ENCODE data around the gene ADCY9.

Gene ADCY9

DNA sequence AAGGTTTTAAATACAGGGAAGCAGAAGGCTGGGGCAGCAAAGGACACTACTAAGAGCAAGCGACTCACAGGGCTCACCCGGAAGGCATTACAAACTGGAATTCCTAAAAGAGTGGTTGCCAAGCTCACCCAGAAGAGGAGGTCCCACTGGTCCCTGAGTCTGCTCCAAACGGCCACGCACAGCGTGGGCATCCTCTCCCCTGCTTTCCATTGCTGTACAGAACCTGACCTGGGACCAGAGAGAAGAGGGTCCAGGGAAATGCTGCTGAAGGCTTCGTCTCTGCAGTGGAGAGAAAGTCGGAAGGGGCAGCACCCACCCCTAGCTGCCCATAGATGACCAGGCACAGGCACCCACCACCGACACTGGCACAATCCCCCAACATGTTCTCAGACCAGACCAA is 67.2 kb downstream of the ADCY9 start:
- TF ChIP-seq TAF1 (IDR thresholded peaks at IDR 0.05; ENCODE audit: borderline replicate concordance, insufficient read depth, low read length) (no peak), SIN3A (IDR thresholded peaks at IDR 0.05; ENCODE audit: borderline replicate concordance, insufficient read depth, low read length) (no peak), FOXP2 (optimal IDR thresholded peaks at IDR 0.05; ENCODE audit: borderline replicate concordance, extremely low read depth, extremely low read length, insufficient read depth) (no peak), POLR2AphosphoS5 (IDR thresholded peaks at IDR 0.05; ENCODE audit: low read depth, low read length) (no peak)
- TF ChIP-seq, protein P1, sequence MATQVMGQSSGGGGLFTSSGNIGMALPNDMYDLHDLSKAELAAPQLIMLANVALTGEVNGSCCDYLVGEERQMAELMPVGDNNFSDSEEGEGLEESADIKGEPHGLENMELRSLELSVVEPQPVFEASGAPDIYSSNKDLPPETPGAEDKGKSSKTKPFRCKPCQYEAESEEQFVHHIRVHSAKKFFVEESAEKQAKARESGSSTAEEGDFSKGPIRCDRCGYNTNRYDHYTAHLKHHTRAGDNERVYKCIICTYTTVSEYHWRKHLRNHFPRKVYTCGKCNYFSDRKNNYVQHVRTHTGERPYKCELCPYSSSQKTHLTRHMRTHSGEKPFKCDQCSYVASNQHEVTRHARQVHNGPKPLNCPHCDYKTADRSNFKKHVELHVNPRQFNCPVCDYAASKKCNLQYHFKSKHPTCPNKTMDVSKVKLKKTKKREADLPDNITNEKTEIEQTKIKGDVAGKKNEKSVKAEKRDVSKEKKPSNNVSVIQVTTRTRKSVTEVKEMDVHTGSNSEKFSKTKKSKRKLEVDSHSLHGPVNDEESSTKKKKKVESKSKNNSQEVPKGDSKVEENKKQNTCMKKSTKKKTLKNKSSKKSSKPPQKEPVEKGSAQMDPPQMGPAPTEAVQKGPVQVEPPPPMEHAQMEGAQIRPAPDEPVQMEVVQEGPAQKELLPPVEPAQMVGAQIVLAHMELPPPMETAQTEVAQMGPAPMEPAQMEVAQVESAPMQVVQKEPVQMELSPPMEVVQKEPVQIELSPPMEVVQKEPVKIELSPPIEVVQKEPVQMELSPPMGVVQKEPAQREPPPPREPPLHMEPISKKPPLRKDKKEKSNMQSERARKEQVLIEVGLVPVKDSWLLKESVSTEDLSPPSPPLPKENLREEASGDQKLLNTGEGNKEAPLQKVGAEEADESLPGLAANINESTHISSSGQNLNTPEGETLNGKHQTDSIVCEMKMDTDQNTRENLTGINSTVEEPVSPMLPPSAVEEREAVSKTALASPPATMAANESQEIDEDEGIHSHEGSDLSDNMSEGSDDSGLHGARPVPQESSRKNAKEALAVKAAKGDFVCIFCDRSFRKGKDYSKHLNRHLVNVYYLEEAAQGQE (IDR thresholded peaks at IDR 0.05; ENCODE audit: insufficient read depth in 1 of 2, low read depth in 2 of 2, low read length in 2 of 2), result no peak

DNA sequence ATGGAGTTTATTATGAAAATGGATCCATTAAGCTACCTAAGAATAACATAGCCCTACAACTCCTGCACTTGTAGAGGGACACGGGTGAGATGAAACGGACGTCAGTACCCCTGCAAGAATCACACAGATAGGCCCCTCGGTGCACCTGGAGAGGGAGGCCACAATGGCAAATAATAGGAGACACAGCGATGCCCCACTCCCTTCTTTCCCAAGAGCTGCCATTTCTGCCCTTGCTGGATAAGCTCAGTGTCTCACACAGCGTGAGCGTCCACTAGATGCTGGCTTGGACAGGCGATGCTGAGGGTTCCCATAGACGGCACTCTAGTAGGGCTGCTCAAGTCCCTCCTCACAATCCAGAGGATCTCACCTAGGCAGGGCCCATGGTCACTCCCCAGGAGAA is 67.8 kb downstream of the ADCY9 start:
- TF ChIP-seq FOXP2 (optimal IDR thresholded peaks at IDR 0.05; ENCODE audit: borderline replicate concordance, extremely low read depth, extremely low read length, insufficient read depth), result no peak
- TF ChIP-seq POLR2AphosphoS5 (IDR thresholded peaks at IDR 0.05; ENCODE audit: low read depth, low read length), result no peak
- TF ChIP-seq, protein P1 (IDR thresholded peaks at IDR 0.05; ENCODE audit: insufficient read depth in 1 of 2, low read depth in 2 of 2, low read length in 2 of 2), result no peak
- no peak for TF ChIP-seq TAF1 (IDR thresholded peaks at IDR 0.05; ENCODE audit: borderline replicate concordance, insufficient read depth, low read length)

DNA sequence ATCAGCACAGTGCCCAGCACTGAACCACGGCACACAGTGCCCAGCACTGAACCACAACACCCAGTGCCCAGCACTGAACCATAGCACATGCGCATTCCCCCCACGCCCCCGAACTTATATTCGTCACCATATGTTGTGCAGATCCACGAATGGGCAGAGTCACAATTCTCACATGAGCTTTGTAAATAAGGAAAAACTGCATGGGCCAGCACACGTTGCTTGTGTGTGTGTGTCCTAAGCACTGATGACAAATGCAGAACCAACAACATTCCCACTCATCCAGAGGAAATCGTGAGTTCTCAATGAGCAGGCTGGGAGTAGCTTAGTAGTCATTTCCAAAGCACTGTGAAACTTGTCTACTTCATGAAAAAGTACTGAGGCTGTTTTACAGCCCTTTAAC is 70.0 kb downstream of the ADCY9 start:
- TF ChIP-seq TAF1 (IDR thresholded peaks at IDR 0.05; ENCODE audit: borderline replicate concordance, insufficient read depth, low read length) (no peak), POLR2AphosphoS5 (IDR thresholded peaks at IDR 0.05; ENCODE audit: low read depth, low read length) (no peak), FOXP2 (optimal IDR thresholded peaks at IDR 0.05; ENCODE audit: borderline replicate concordance, extremely low read depth, extremely low read length, insufficient read depth) (no peak), SIN3A (IDR thresholded peaks at IDR 0.05; ENCODE audit: borderline replicate concordance, insufficient read depth, low read length) (no peak)
- TF ChIP-seq, protein P1 (IDR thresholded peaks at IDR 0.05; ENCODE audit: insufficient read depth in 1 of 2, low read depth in 2 of 2, low read length in 2 of 2), result no peak

DNA sequence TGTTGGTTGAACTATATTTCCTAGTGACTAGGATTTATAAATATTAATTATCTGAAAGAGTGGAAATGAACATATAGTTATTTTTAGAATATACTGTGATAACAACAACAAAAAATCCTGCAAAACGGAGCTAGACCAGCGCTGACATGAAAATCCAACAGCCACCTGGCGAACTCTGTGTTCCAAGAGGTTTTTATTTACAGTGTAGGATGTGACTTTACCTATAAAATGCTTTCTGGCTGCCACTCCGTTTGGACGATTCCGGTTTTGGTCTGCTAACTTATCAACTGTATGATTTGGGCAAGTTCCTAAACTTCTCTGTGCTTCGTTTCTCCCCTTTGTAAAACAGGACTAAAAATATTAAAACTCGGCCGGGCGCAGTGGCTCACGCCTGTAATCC is 73.7 kb downstream of the ADCY9 start:
- TF ChIP-seq SIN3A (IDR thresholded peaks at IDR 0.05; ENCODE audit: borderline replicate concordance, insufficient read depth, low read length) (no peak), FOXP2 (optimal IDR thresholded peaks at IDR 0.05; ENCODE audit: borderline replicate concordance, extremely low read depth, extremely low read length, insufficient read depth) (no peak), POLR2AphosphoS5 (IDR thresholded peaks at IDR 0.05; ENCODE audit: low read depth, low read length) (no peak), TAF1 (IDR thresholded peaks at IDR 0.05; ENCODE audit: borderline replicate concordance, insufficient read depth, low read length) (no peak)
- TF ChIP-seq, protein P1 (IDR thresholded peaks at IDR 0.05; ENCODE audit: insufficient read depth in 1 of 2, low read depth in 2 of 2, low read length in 2 of 2), result no peak

DNA sequence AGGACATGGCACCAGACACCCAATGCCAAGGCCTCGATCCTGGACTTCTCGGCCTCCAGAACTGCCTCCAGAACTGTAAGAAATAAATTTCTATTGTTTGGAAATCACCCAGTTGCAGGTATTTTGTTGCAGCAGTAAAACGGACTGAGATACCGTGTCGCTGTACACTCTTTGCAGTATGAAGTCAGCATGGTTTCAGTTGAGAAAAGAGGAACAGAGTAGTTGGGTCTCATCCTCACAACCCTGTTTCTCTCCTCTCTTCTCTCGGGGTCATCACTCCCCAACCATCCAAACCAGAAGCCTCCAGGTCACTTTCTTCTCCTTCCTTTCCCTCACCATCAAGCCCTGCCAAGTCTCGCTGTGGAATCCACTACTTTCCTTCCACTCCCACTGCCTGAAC is 77.8 kb downstream of the ADCY9 start:
- TF ChIP-seq TAF1 (IDR thresholded peaks at IDR 0.05; ENCODE audit: borderline replicate concordance, insufficient read depth, low read length) (no peak), POLR2AphosphoS5 (IDR thresholded peaks at IDR 0.05; ENCODE audit: low read depth, low read length) (no peak), FOXP2 (optimal IDR thresholded peaks at IDR 0.05; ENCODE audit: borderline replicate concordance, extremely low read depth, extremely low read length, insufficient read depth) (no peak), SIN3A (IDR thresholded peaks at IDR 0.05; ENCODE audit: borderline replicate concordance, insufficient read depth, low read length) (no peak)
- TF ChIP-seq, protein P1 (IDR thresholded peaks at IDR 0.05; ENCODE audit: insufficient read depth in 1 of 2, low read depth in 2 of 2, low read length in 2 of 2), result no peak
